NCI-H69 (cell line): ENCODE data around the gene DSG4.
"Not testable (repeated sequence)": the region's sequence is repeated elsewhere in the genome, so short reads cannot be mapped to it uniquely, and the experiment has no call there.

Source experiments
- DNase-seq: peaks from one replicate; lab custom pipeline; 2025; lab: John Stamatoyannopoulos, UW

DSG4 gene, protein sequence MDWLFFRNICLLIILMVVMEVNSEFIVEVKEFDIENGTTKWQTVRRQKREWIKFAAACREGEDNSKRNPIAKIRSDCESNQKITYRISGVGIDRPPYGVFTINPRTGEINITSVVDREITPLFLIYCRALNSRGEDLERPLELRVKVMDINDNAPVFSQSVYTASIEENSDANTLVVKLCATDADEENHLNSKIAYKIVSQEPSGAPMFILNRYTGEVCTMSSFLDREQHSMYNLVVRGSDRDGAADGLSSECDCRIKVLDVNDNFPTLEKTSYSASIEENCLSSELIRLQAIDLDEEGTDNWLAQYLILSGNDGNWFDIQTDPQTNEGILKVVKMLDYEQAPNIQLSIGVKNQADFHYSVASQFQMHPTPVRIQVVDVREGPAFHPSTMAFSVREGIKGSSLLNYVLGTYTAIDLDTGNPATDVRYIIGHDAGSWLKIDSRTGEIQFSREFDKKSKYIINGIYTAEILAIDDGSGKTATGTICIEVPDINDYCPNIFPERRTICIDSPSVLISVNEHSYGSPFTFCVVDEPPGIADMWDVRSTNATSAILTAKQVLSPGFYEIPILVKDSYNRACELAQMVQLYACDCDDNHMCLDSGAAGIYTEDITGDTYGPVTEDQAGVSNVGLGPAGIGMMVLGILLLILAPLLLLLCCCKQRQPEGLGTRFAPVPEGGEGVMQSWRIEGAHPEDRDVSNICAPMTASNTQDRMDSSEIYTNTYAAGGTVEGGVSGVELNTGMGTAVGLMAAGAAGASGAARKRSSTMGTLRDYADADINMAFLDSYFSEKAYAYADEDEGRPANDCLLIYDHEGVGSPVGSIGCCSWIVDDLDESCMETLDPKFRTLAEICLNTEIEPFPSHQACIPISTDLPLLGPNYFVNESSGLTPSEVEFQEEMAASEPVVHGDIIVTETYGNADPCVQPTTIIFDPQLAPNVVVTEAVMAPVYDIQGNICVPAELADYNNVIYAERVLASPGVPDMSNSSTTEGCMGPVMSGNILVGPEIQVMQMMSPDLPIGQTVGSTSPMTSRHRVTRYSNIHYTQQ

DNA sequence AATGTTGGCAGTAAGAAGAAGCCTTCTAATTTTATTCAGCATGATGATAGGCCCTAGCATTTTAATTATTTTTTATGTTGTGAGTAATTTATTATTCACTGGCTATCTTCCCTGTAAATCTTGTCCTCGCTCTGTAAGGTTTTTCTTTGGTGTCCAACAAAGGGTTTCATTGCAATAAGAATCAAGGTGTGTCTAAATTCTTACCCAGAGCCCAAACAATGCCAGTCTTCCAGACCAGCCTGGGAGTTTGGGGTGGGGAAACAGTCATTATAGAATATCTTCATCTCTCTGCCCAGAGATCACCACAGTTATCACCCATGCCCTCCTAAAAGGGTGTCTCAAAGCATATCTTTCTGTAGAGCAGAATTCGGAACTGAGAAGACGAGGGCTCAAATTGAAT, at the start of gene DSG4:
Gene DSG4 (plus strand): TSS at position 301 of the 400 bp plus-strand sequence. CDS start 135 bp downstream, outside the sequence.
- no peak for DNase-seq

DNA sequence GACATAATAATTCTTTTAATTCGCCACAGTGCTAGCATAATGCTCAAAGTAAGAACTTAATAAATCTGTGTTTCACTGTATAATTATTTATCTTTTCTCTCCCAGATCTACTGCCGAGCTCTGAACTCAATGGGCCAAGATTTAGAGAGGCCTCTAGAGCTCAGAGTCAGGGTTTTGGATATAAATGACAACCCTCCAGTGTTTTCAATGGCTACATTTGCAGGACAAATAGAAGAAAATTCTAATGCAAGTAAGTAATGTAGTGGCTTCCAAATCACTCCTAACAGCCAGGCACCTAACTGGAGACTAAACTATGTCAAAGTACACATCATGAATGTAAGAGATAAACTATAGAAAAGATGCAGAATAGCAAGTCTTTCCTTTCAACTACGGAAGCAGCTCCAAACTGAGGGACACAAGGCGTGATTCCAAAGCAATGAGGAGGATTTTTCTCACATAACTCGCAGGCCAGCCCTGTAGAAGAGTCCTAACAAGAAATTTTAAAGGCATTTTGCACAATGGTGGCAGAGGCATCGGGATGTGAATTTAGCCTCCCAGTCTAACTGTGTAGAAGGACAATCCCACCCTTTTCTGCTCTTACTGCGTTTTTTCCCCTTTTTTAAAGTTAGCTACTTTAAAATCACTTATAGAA, 46.7 kb upstream of the DSG4 start:
- no peak for DNase-seq

DNA sequence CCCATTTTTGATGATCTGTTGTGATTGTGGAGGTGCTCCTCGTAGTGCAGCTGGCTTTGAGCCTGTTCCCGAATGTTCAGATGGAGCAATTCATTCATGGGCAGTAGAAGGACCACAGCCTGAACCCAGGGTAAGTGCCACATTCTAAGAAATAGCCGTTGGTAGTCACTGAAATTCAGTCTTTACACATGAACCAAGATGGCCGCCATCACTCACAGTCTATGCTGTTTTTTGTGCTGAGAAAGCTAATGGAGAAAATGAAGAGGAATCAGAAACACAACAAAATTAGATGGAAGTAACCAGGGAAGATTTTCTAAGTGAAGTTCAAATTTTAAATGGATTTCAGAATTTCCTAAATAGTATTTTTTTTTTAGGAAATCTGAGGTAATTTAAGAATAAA, 33.1 kb upstream of the DSG4 start:
- no peak for DNase-seq

DNA sequence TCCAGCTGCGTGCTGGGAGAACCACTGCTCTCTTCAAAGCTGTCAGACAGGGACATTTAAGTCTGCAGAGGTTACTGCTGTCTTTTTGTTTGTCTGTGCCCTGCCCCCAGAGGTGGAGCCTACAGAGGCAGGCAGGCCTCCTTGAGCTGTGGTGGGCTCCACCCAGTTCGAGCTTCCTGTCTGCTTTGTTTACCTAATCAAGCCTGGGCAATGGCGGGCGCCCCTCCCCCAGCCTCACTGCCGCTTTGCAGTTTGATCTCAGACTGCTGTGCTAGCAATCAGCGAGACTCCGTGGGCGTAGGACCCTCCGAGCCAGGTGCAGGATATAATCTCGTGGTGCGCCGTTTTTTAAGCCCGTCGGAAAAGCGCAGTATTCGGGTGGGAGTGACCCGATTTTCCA, 23.2 kb upstream of the DSG4 start:
- not testable (repeated sequence) for DNase-seq

DNA sequence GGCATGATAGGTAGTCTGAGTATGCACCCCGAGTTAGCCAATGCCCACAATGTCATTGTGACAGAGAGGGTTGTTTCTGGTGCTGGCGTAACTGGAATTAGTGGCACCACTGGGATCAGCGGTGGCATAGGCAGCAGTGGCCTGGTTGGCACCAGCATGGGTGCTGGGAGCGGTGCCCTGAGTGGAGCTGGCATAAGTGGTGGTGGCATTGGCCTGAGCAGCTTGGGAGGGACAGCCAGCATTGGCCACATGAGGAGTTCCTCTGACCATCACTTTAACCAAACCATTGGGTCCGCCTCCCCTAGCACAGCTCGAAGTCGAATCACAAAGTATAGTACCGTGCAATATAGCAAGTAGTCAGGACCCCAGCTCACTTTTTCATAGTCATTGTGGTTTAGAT, 21.6 kb upstream of the DSG4 start:
- DNase-seq: no peak

DNA sequence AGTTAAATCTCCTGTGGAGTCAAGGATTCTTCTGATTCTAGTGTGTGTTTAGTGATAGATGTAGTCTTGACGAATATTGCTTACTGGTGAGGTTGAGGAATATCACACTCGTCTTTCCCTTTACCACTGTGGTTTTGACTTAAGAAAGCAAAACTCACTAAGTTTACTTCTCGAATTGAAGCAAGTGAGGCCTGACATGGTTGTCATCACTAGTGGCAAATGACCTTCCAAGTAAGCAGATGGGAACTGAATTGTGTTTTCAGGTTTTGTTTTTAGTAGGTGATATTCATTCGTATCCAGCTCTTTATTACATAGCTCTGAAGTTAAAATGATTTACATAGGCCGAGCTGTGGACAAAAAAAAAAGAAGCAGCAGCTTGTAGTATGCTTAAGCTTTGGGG, 20.6 kb upstream of the DSG4 start:
- no peak for DNase-seq

DNA sequence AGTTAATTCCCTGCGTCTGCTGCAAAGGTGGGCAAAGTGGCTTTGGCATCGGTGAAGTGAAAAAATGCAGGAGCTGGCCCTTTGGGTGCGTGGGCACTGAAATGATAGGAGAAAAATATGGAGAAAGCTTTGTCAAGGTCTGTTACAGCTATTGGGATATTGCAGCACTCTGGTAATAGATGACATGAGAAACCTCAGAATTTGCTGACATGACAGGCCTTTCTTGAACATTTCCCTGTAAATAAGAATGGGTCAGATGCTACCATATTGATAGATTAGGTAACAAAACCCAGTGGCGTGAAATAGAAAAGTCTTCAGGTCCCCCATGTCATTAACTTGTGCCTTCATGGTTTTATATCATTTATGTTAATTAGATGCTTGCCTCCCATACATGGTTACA, 12.4 kb upstream of the DSG4 start:
- no peak for DNase-seq

DNA sequence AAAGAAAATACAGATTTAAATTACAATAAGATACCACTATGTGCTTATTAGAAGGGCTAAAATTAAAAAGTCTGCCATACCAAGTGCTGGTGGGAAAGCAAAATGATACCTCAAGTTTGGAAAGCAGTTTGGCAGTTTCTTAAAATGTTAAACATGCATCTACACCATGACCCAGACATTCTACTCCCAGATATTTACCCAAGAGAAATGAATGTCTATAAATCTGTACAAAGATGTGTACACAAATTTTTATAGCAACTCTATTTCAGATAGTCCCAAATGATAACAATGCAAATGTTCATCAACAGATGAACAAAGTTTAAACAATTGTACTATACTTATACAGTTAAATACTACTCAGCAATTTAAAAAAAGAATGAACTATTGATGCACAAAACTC, 7.1 kb upstream of the DSG4 start:
- DNase-seq: no peak

DNA sequence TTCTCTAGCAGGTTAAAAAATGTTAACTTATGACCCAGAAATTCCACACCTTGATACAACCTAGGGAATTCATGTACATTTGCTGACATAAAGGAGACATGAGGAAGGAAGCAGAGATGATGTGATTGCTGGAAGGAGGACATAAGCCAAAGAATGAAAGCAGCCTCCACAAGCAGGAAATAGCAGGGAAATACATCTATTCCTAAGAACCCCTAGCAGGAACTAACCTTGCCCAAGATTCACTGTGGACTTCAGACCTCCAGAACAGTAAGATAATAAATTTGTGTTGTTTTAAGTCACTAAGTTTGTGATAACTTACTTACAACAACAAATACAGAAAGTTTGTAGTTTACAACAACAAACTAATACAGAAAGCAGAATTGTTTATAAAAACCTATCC, 4.6 kb upstream of the DSG4 start:
- DNase-seq: peak; percentile 15

DNA sequence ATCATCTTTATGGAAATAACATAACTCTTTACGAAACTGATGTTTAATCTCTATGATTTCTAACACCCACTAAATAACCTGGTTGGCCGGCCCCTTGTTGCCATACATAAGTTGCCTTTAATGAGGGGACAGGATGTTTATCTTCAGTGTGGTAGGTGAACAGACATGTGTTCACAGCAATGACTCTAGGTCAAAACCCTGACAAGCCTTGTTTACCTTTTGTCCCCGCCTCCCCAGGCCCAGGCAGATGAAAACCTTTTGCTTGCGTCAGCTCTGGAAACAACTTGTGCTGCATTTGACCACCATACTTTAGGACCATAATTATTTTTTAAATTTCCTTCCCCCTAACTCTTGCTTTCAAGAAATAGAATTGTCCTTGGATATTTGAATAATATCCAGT, 2.9 kb upstream of the DSG4 start:
- DNase-seq: peak; percentile 16

DNA sequence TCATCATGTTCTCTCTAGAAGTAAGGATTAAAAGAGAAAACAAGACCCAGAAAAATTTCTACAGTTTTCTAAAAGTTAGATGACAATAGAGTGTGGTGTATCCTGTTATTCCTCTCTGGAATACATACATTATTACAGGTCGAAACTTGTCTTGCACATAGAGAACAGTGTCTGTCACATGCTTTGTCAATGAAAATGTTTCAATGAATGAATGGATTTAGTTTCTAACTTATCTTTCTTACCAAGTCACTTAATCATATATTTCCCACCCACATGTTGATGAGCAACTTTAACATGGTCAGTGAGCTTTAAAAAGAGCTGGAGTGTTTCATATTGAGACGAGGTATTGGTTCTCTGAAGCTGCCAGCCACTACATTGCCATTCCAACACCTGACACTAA, 4.3 kb downstream of the DSG4 start:
- DNase-seq: no peak

DNA sequence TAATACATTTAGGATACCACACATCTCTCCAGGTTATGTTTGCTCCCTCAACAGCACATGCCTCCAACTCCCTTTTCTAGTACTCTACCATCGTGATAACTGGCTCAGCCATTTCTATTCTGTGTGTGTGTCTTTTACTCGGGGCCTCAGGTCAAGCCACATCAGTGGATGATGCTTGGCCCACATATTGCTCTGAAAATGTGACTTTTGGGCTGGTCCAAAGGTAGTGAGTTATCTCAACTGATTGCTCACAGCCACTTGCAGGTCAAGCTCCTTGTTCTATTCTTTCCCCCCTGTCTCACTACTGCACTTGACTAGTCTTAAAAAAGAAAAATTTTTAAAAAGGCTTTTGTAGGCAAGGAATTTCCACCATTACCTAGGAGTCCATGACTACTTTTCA, 5.5 kb downstream of the DSG4 start:
- no peak for DNase-seq

DNA sequence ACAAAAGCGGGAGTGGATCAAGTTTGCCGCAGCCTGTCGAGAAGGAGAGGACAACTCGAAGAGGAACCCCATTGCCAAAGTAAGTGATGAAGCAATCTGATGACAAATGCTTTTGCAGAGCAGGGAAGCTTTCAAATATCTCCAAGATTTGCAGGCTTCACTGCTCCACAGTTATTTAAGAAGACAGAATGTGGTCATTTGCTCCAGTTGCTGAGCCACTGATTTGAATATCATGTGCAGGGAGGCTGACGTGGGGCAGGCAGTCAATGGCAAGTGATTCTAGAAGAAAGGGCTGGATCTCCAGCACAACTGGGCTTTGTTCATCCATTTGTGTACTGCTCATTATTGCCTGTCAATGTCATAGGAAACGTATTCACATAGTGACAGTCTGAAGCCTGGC, 10.2 kb downstream of the DSG4 start:
- no peak for DNase-seq

DNA sequence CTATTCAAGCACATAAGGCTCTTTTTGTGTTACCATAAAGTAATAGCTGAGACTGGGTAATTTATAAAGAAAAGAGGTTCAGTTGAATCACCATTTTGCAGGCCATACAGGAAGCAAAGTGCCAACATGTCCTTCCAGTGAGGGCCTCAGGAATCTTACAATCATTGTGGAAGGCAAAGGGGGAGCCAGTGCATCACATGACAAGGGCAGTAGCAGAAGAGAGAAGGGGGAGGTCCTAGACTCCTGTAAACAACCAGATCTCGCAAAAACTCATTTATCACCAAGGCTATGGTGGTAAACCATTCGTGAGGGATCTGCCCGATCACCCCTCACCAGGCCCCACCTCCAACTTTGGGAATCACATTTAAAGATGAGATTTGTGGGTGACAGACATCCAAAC, 16.7 kb downstream of the DSG4 start:
- DNase-seq: no peak

DNA sequence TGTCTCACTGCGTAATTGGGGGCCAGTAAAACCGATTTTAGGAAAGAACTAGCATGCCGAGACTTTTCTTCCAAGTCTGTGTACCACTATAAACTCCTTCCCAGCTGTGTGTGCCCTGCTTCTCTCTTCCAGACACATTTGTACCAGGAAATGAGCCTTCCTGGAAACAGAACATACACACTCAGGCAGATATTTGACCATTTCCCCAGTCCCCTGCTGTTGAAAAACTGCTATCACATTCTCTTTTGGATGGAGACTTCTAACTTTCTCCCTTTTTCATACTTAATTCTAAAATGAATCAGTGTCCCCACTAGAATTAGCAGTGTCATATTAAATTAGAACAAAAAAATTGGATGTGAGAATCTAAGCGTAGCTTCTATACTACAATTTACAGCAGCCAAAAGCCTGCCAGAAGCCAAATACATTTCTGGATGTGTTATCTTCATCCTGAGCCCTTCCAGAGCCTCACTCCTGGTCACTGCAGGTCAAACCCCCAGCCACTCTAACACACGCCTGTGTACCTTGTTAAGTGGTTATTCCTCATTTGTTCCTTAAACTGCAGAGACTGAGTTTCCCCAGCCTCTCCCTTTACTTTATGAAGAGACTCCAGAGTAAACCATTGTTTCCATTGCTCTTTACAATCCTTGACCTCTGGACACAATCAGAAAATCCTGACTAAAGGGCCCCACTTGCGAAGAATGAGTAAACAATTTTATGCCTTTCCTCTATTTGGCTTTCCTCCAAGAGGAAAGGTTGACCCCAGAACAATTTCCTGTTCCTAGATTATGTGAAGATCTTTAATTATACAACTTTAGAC, 20.4 kb downstream of the DSG4 start:
- peak; percentile 11 for DNase-seq

DNA sequence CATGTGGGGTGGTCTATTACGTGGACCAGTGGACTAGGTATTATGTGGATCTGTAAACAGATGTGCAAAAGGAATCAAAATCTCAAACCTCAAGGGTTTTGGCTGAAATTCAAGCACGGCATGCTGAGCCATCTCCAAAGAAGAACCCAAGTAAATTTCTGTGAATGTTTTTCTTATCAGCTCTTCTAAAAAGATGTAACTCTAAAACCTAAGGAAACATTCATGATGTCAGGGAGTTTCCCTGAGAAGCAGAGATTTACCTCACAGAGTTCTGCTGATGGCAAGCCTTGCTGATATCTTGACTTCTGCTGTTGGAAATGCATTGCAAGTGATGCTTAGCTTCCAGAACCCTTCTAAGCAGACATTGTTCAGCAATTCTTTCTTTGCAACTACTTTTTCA, 21.6 kb downstream of the DSG4 start:
- no peak for DNase-seq

DNA sequence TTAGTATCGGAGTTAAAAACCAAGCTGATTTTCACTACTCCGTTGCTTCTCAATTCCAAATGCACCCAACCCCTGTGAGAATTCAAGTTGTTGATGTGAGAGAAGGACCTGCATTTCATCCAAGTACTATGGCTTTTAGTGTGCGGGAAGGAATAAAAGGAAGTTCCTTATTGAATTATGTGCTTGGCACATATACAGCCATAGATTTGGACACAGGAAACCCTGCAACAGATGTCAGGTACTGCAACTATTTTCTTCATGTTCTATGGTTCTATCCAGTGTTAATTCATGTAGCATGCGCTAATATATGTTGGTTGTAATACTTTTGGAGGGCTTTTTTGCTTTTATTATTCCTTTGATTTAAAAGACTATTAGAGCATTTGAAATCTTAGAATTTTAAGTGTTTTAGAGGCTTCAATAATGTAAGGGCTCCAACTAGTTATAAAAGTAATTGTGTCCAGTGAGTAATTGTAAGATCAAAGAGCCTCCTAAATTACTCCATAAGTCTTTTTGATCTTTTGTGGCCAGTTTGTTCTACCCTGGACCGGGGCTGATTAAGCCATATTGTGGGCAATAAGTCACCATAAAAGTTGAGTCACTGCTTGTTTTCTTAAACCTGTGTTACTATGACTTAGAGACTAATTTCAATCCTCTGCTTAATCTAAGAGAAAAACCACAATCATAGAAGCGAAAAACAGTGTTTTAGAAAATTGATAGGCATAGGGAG, 22.9 kb downstream of the DSG4 start:
- DNase-seq: no peak

DNA sequence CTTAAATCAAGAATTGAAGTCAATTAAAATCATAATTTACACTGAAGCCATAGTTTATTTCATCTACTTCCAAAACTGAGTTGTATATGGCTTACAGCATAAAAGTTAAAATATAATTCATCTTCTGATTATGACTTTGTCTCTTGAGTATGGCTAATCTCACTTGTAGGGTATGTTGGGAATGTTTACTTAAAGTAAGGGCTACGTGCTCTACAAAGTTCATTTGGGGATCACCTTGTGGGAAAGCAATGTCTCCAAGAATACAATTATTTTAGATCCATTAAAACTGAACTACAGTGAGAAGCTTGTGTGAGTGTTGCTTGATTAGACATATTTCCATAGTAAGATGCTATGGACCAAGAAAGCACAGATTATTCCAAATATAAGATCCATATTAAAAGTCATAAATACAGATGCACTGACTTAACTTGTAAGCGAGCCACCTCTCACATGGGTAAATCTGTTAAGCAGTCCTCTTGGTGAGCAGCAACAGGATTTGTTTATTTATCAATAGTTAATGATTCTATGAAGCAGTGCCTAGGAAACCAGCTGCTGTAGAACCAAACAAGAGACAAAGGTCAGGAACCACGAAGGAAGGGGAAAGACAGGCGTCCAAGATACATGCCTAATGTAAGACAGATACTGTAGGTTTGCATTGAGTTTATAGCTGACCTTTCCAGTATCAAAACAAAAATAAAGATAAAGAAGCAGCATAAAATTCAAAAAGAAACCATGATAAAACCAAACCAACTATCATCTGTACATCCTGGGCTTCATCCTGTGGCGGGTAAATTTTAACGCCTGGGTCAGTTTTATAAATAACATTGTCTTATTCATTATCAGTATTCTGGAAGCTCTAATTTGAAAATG, 24.8 kb downstream of the DSG4 start:
- DNase-seq: no peak

DNA sequence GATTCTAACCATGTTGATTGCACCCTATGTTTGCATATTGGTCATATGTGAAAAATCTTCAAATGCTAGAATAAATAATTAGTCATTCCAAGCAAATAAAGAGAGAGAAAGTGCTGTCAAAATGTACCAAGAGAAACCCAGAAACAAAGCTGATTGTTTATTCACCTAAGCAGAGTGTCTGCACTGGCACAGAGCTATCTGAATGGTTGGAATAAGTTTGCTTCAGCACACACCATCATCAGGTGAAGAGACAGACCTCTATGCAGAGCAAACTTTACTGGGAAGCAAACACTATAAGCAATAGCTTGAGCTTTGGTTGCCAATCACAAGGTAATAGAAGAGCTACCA, 25.4 kb downstream of the DSG4 start:
- no peak for DNase-seq

DNA sequence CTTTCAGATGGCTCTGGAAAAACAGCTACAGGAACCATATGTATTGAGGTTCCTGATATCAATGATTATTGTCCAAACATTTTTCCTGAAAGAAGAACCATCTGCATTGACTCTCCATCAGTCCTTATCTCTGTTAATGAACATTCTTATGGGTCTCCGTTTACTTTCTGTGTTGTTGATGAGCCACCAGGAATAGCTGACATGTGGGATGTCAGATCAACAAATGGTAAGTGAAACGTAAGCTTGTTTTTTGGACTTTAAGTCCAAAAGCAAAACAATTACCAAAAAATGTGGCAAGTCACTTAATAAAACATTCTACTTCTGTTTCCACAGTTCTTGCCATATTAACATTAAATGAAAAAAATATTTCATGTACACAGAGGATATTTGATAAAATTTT, 26.8 kb downstream of the DSG4 start:
- DNase-seq: no peak
